Endodermal cell (in vitro differentiated cells): ENCODE measurements around the gene SPARCL1. TPM values are rescaled to one million over a fixed set of nuclear protein-coding genes. Genes with fewer than 3 reads are reported as not detected.

ENCODE experiments used
- DNase-seq: peaks from one replicate; pipeline ENCODE4 v3.0.0-alpha.2; 2017
- H3K27ac ChIP-seq: 2 replicates; pipeline ENCODE4 v1.5.1; 2013; ENCODE audit warnings: mild to moderate bottlenecking, low read depth, low read length, moderate library complexity
- H3K27me3 ChIP-seq: 2 replicates; pipeline ENCODE4 v1.6.1; 2013; ENCODE audit warnings: mild to moderate bottlenecking, low read length, moderate library complexity; ENCODE audit not compliant: insufficient read depth, control insufficient read depth, poor library complexity, severe bottlenecking
- H3K36me3 ChIP-seq: 2 replicates; pipeline ENCODE4 v1.7.0; 2013; ENCODE audit warnings: mild to moderate bottlenecking, low read length, moderate library complexity; ENCODE audit not compliant: control insufficient read depth, insufficient read depth
- H3K4me1 ChIP-seq: one replicate; pipeline ENCODE4 v1.7.0; 2013; ENCODE audit warnings: low read length; ENCODE audit not compliant: control insufficient read depth, insufficient read depth
- H3K4me3 ChIP-seq: 2 replicates; pipeline ENCODE4 v1.5.1; 2013; ENCODE audit warnings: mild to moderate bottlenecking, low read length, moderate library complexity
- H3K9ac ChIP-seq: 2 replicates; pipeline ENCODE4 v1.6.1; 2013; ENCODE audit warnings: mild to moderate bottlenecking, low read length, moderate library complexity; ENCODE audit not compliant: poor library complexity, severe bottlenecking; ENCODE audit errors: extremely low read depth
- H3K9me3 ChIP-seq: 2 replicates; pipeline ENCODE4 v1.6.1; 2013; ENCODE audit warnings: mild to moderate bottlenecking, low read length, moderate library complexity; ENCODE audit not compliant: control insufficient read depth
- H3K27ac Mint-ChIP-seq: 2 replicates; pipeline ENCODE4 v1.8.0; 2020; ENCODE audit warnings: mixed read lengths
- H3K27me3 Mint-ChIP-seq: 2 replicates; pipeline ENCODE4 v1.8.0; 2021; ENCODE audit warnings: mild to moderate bottlenecking, mixed read lengths; ENCODE audit not compliant: insufficient read depth
- H3K36me3 Mint-ChIP-seq: 2 replicates; pipeline ENCODE4 v1.8.0; 2020; ENCODE audit warnings: low read depth, mixed read lengths
- H3K4me1 Mint-ChIP-seq: 2 replicates; pipeline ENCODE4 v1.8.0; 2020; ENCODE audit warnings: mixed read lengths
- H3K4me3 Mint-ChIP-seq: 2 replicates; pipeline ENCODE4 v1.8.0; 2020; ENCODE audit warnings: mild to moderate bottlenecking, moderate library complexity, mixed read lengths
- H3K9me3 Mint-ChIP-seq: 2 replicates; pipeline ENCODE4 v1.8.0; 2020; ENCODE audit warnings: mild to moderate bottlenecking, mixed read lengths
- WGBS, 2 experiments: methylation state at CpG; one replicate each; pipeline versions ENCODE4 v1.1.5 to v1.1.7; 2013; ENCODE audit warnings: missing lambda C conversion rate in 2 of 2, mixed read lengths in 1 of 2; ENCODE audit not compliant: insufficient coverage in 1 of 2, insufficient read length in 1 of 2; 5-methylcytosine and 5-hydroxymethylcytosine counted together
- total RNA-seq, 2 donors: library from RNA; stranded (reverse); fragmentation: NEBNext Ultra II Directional in 1 of 2; extraction: Animal tissue kit (Norgen Biotek cat#: 25700) in 1 of 2; gene quantifications; 2 replicates in 1 of 2; 3 replicates in 1 of 2; pipeline ENCODE4 v1.2.1, GENCODE V29; 2021
- TF ChIP-seq, protein P1 (sequence below): fragments of 200-600 bp; sonication (generic); conservative IDR thresholded peaks from 2 replicates; pipeline ENCODE4 v1.5.0; 2021; ENCODE audit warnings: antibody characterized with exemption, mild to moderate bottlenecking

The SPARCL1 gene
- total RNA-seq, 2 donors from 2014 or later, result 0.26 to 1.0 TPM

DNA sequence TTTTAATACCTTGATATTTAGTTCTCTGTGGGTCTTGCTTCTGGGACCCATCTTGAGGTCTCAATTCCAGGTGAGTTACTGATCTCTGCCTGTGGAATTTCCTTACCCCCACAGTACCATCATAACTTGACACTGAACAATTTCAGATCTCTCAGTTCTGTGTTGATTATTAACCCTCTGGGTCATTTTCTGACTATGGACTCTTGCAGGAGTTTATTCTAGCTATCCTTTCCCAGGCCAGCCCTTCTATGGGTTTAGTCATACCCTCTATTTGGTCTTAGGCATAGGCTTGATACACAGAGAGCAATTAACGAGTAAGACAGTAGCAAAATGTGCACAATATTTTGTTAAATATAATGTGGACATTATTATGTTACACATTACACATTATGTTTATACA, 3.7 kb upstream of the SPARCL1 start:
- H3K4me1 ChIP-seq, result peaks cover 11% of the 10 kb centered on the region
- H3K9me3 Mint-ChIP-seq, result peaks cover 18% of the 10 kb centered on the region
- H3K4me3 Mint-ChIP-seq, result no peak overlapping the region

DNA sequence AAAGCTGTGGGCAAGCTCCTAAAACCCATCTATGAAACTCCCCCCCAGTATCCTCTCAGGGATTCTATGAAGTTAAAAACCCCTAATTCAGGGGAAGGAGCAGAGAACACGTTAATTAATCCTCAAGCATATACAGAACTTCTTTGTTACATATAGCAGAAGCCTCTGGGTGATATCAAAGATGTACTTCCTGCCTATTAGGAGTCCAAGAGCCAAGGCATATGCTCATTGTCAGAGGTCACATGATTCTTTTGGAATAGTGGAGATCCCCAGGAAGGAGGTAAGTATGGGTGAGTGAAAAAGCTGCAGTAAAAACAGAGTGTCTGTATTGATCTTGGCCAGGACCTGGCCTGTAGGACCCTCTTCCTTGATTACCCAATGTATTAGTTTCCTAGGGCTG, 2.9 kb upstream of the SPARCL1 start:
- TF ChIP-seq, protein P1, sequence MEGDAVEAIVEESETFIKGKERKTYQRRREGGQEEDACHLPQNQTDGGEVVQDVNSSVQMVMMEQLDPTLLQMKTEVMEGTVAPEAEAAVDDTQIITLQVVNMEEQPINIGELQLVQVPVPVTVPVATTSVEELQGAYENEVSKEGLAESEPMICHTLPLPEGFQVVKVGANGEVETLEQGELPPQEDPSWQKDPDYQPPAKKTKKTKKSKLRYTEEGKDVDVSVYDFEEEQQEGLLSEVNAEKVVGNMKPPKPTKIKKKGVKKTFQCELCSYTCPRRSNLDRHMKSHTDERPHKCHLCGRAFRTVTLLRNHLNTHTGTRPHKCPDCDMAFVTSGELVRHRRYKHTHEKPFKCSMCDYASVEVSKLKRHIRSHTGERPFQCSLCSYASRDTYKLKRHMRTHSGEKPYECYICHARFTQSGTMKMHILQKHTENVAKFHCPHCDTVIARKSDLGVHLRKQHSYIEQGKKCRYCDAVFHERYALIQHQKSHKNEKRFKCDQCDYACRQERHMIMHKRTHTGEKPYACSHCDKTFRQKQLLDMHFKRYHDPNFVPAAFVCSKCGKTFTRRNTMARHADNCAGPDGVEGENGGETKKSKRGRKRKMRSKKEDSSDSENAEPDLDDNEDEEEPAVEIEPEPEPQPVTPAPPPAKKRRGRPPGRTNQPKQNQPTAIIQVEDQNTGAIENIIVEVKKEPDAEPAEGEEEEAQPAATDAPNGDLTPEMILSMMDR, result no peak
- H3K4me1 Mint-ChIP-seq, result peaks cover 24% of the 10 kb centered on the region

More for the DNA sequence above, 3.7 kb upstream of the SPARCL1 start:
- peaks cover 20% of the 10 kb centered on the region for H3K9me3 ChIP-seq
- WGBS, 2 experiments, result 67% methylated on average over 1 of the region's 1 CpG; no CpG with 5 or more reads in 1 of the 2 experiments
- H3K27me3 ChIP-seq, result no peaks in the 10 kb centered on the region
- H3K27ac ChIP-seq, result no peak overlapping the region
- DNase-seq, result no peak
- no peaks in the 10 kb centered on the region for H3K36me3 ChIP-seq
- Mint-ChIP-seq H3K4me1 (peaks cover 17% of the 10 kb centered on the region), H3K36me3 (no peaks in the 10 kb centered on the region), H3K27me3 (no peaks in the 10 kb centered on the region), H3K27ac (no peak overlapping the region)
- H3K4me3 ChIP-seq, result no peak overlapping the region
- TF ChIP-seq, protein P1, result no peak
- H3K9ac ChIP-seq, result no peak overlapping the region

DNA sequence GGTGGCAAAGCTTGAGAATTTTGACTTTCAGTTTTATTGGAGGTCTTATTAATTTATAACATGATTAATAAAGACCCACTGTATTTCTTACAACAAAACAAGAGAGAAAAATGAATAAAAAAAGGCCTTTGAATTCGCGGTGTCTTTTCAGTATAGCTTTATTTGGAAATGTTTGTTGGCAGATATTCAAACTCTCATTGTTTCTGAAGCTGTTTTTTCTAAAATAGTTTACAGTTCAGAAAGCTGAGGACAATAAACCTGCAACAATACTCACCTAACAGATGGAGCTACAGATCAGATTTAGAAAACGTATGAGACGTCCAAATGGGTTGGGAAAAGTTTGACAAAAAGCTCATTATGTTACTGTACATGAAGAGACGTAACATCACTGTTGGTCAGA, 2.4 kb upstream of the SPARCL1 start:
- Histone ChIP-seq H3K36me3 (no peaks in the 10 kb centered on the region), H3K9me3 (peaks cover 14% of the 10 kb centered on the region), H3K4me1 (peaks cover 11% of the 10 kb centered on the region), H3K27ac (no peak overlapping the region), H3K27me3 (no peaks in the 10 kb centered on the region), H3K4me3 (no peak overlapping the region), H3K9ac (no peak overlapping the region)
- Mint-ChIP-seq H3K4me3 (no peak overlapping the region), H3K9me3 (peaks cover 8% of the 10 kb centered on the region), H3K27ac (no peak overlapping the region), H3K36me3 (no peaks in the 10 kb centered on the region), H3K27me3 (no peaks in the 10 kb centered on the region), H3K4me1 (peaks cover 24% of the 10 kb centered on the region)
- TF ChIP-seq, protein P1, result no peak
- DNase-seq, result no peak
- 96 to 100% methylated on average over 1 to 4 of the region's 5 CpGs for WGBS, 2 experiments

More for the DNA sequence above, 2.9 kb upstream of the SPARCL1 start:
- H3K27ac ChIP-seq, result no peak overlapping the region
- H3K36me3 Mint-ChIP-seq, result no peaks in the 10 kb centered on the region
- no peak overlapping the region for H3K27ac Mint-ChIP-seq
- no peaks in the 10 kb centered on the region for H3K36me3 ChIP-seq
- H3K4me1 ChIP-seq, result peaks cover 11% of the 10 kb centered on the region
- H3K9ac ChIP-seq, result no peak overlapping the region
- H3K27me3 Mint-ChIP-seq, result no peaks in the 10 kb centered on the region
- H3K9me3 Mint-ChIP-seq, result peaks cover 13% of the 10 kb centered on the region
- H3K4me3 Mint-ChIP-seq, result no peak overlapping the region
- WGBS, 2 experiments, result 90% methylated on average over 1 of the region's 1 CpG; no CpG with 5 or more reads in 1 of the 2 experiments
- H3K4me3 ChIP-seq, result no peak overlapping the region
- peaks cover 19% of the 10 kb centered on the region for H3K9me3 ChIP-seq
- H3K27me3 ChIP-seq, result no peaks in the 10 kb centered on the region
- DNase-seq, result no peak
